IMR-90 (cell line): Measurements from ENCODE around the gene SLC35E4. TPM values are rescaled to one million over a fixed set of nuclear protein-coding genes. Genes with fewer than 3 reads are reported as not detected.
A peak's percentile ranks its signal among the peaks of the same experiment; 100 is the strongest.

Experiments used
- ATAC-seq: fragments of 200-7000 bp; cut with Tn5 transposase; 2 replicates; pipeline ENCODE4 v1.9.1; 2020; ENCODE audit warnings: low read depth, mild to moderate bottlenecking, moderate library complexity
- BruUV-seq: library from RNA; stranded (reverse); fragments of 400-500 nt; replicated peaks from 2 replicates; lab custom pipeline; 2021; lab: Mats Ljungman, UMichigan
- CTCF ChIA-PET: fragments of 300-600 bp; formaldehyde crosslinking; extraction: SDS; loops from one replicate; lab custom pipeline; 2021; ENCODE audit warnings: antibody characterized with exemption; lab: Yijun Ruan, JAX
- POLR2A ChIA-PET: fragments of 300-600 bp; sonication (Branson Sonifier 250); formaldehyde crosslinking; loops from one replicate; lab custom pipeline; 2022; ENCODE audit warnings: antibody characterized with exemption; ENCODE audit not compliant: unreplicated experiment; lab: Charles Lee
- DNase-seq: peaks from one replicate; pipeline ENCODE4 v3.0.0; 2013
- H2AFZ ChIP-seq: replicated peaks from 2 replicates; pipeline ENCODE3; 2013; ENCODE audit warnings: low read length, mild to moderate bottlenecking; ENCODE audit not compliant: poor library complexity
- H2AK5ac ChIP-seq: 2 replicates; pipeline ENCODE4 v1.6.1; 2013; ENCODE audit warnings: low read depth, low read length, inconsistent platforms
- H2AK9ac ChIP-seq: replicated peaks from 2 replicates; pipeline ENCODE3; 2013; ENCODE audit warnings: mild to moderate bottlenecking, low read depth, low read length, moderate library complexity; ENCODE audit not compliant: poor library complexity
- H2BK120ac ChIP-seq: 2 replicates; pipeline ENCODE4 v1.6.1; 2013; ENCODE audit warnings: low read depth, low read length, inconsistent platforms
- H2BK15ac ChIP-seq: 3 replicates; pipeline ENCODE4 v1.6.1; 2013; ENCODE audit warnings: low read depth, low read length, inconsistent platforms
- H2BK20ac ChIP-seq: 2 replicates; pipeline ENCODE4 v1.6.1; 2013; ENCODE audit warnings: low read depth, mild to moderate bottlenecking, inconsistent platforms, low read length, moderate library complexity
- H2BK5ac ChIP-seq: 2 replicates; pipeline ENCODE4 v1.6.1; 2013; ENCODE audit warnings: mild to moderate bottlenecking, low read depth, low read length, inconsistent platforms; ENCODE audit not compliant: poor library complexity, severe bottlenecking
- H3K14ac ChIP-seq: replicated peaks from 2 replicates; pipeline ENCODE4 v1.6.1; 2013; ENCODE audit warnings: low read depth, low read length, inconsistent platforms
- H3K18ac ChIP-seq: 2 replicates; pipeline ENCODE4 v1.6.1; 2013; ENCODE audit warnings: low read depth, low read length, control low read depth
- H3K23ac ChIP-seq: 2 replicates; pipeline ENCODE4 v1.6.1; 2013; ENCODE audit warnings: low read depth, low read length, inconsistent platforms
- H3K27ac ChIP-seq: 2 replicates; pipeline ENCODE4 v1.5.1; 2013; ENCODE audit warnings: mild to moderate bottlenecking, control low read depth, low read length; ENCODE audit not compliant: insufficient read depth
- H3K27me3 ChIP-seq: 2 replicates; pipeline ENCODE4 v1.6.1; 2013; ENCODE audit warnings: low read length; ENCODE audit not compliant: control insufficient read depth, insufficient read depth
- H3K36me3 ChIP-seq: 2 replicates; pipeline ENCODE4 v1.6.1; 2013; ENCODE audit warnings: low read length, mixed read lengths; ENCODE audit not compliant: control insufficient read depth, insufficient read depth
- H3K4ac ChIP-seq: 2 replicates; pipeline ENCODE4 v1.6.1; 2013; ENCODE audit warnings: low read depth, low read length, inconsistent platforms
- H3K4me1 ChIP-seq: 2 replicates; pipeline ENCODE4 v1.6.1; 2013; ENCODE audit warnings: low read length, mixed read lengths; ENCODE audit not compliant: control insufficient read depth, insufficient read depth
- H3K4me2 ChIP-seq: 2 replicates; pipeline ENCODE4 v1.6.1; 2013; ENCODE audit warnings: low read depth, mild to moderate bottlenecking, control low read depth, low read length, moderate library complexity
- H3K4me3 ChIP-seq: 2 replicates; pipeline ENCODE4 v1.5.1; 2013; ENCODE audit warnings: low read depth, mild to moderate bottlenecking, control low read depth, low read length, moderate library complexity; ENCODE audit not compliant: insufficient read depth
- H3K56ac ChIP-seq: 2 replicates; pipeline ENCODE4 v1.6.1; 2013; ENCODE audit warnings: low read length, inconsistent platforms; ENCODE audit not compliant: insufficient read depth; ENCODE audit errors: extremely low read depth
- H3K79me1 ChIP-seq, 2 experiments: 2 replicates each; pipeline ENCODE4 v1.6.1; 2013; ENCODE audit warnings: low read length in 2 of 2, inconsistent platforms in 1 of 2, low read depth in 1 of 2
- H3K9ac ChIP-seq: 2 replicates; pipeline ENCODE4 v1.6.1; 2013; ENCODE audit warnings: low read depth, low read length, control low read depth
- H3K9me1 ChIP-seq: 2 replicates; pipeline ENCODE4 v1.6.1; 2013; ENCODE audit warnings: low read length, inconsistent platforms; ENCODE audit not compliant: insufficient read depth
- H3K9me3 ChIP-seq: 2 replicates; pipeline ENCODE4 v1.6.1; 2013; ENCODE audit warnings: low read length; ENCODE audit not compliant: control insufficient read depth, insufficient read depth
- H4K20me1 ChIP-seq: 2 replicates; pipeline ENCODE4 v1.6.1; 2013; ENCODE audit warnings: low read length, inconsistent platforms; ENCODE audit not compliant: insufficient read depth
- H4K5ac ChIP-seq: 2 replicates; pipeline ENCODE4 v1.6.1; 2013; ENCODE audit warnings: mild to moderate bottlenecking, low read depth, low read length, control low read depth
- H4K8ac ChIP-seq, 2 experiments: 2 replicates each; pipeline ENCODE4 v1.6.1; 2013; ENCODE audit warnings: low read depth in 2 of 2, low read length in 2 of 2, control low read depth in 1 of 2, inconsistent platforms in 1 of 2
- H4K91ac ChIP-seq: 2 replicates; pipeline ENCODE4 v1.6.1; 2013; ENCODE audit warnings: low read depth, low read length, inconsistent platforms; ENCODE audit not compliant: insufficient read depth
- BHLHE40 ChIP-seq: fragments of 150-350 bp; IDR thresholded peaks from 2 replicates; pipeline ENCODE4 v1.6.1; 2016; ENCODE audit warnings: mild to moderate bottlenecking, low read depth, low read length
- CEBPB ChIP-seq: IDR thresholded peaks from 2 replicates; pipeline ENCODE4 v1.6.1; 2012; ENCODE audit warnings: low read depth, low read length, improper control_type of control experiment
- CHD1 ChIP-seq: IDR thresholded peaks from 2 replicates; pipeline ENCODE4 v1.6.1; 2012; ENCODE audit warnings: low read depth, low read length, improper control_type of control experiment
- MAFK ChIP-seq: IDR thresholded peaks from 2 replicates; pipeline ENCODE4 v1.6.1; 2012; ENCODE audit warnings: low read depth, low read length, improper control_type of control experiment
- MAZ ChIP-seq: IDR thresholded peaks from 2 replicates; pipeline ENCODE4 v1.6.1; 2012; ENCODE audit warnings: low read depth, mild to moderate bottlenecking, low read length, improper control_type of control experiment, moderate library complexity, borderline replicate concordance
- MXI1 ChIP-seq: IDR thresholded peaks from 2 replicates; pipeline ENCODE4 v1.6.1; 2012; ENCODE audit warnings: low read depth, mild to moderate bottlenecking, low read length, moderate library complexity, borderline replicate concordance
- NFE2L2 ChIP-seq: fragments of 150-350 bp; IDR thresholded peaks from 2 replicates; pipeline ENCODE4 v1.6.1; 2016; ENCODE audit warnings: low read depth, mild to moderate bottlenecking, low read length
- RAD21 ChIP-seq: IDR thresholded peaks from 2 replicates; pipeline ENCODE4 v1.6.1; 2012; ENCODE audit warnings: low read length, improper control_type of control experiment
- SMC3 ChIP-seq: fragments of 150-350 bp; IDR thresholded peaks from 2 replicates; pipeline ENCODE4 v1.6.1; 2016; ENCODE audit warnings: low read depth, mild to moderate bottlenecking, antibody characterized with exemption, low read length, moderate library complexity
- WGBS, 2 experiments: methylation state at CpG; one replicate each; pipeline versions ENCODE4 v1.1.5 to v1.1.7; 2013; ENCODE audit warnings: missing lambda C conversion rate in 2 of 2; ENCODE audit not compliant: insufficient read length in 1 of 2; ENCODE audit errors: extremely low coverage in 2 of 2; 5-methylcytosine and 5-hydroxymethylcytosine counted together
- dilution Hi-C: fragments of 300-500 bp; cut with HindIII; formaldehyde crosslinking; loops from one replicate; pipeline ENCODE4 v1.14.3; 2018; ENCODE audit warnings: low sequenced_read_pairs; ENCODE audit not compliant: unreplicated experiment
- in situ Hi-C: fragments of 300-500 bp; cut with MboI; formaldehyde crosslinking; loops from 3 replicates; pipeline ENCODE4 v1.14.3; 2019; ENCODE audit warnings: low sequenced_read_pairs, inconsistent platforms, mixed read lengths
- intact Hi-C: fragments of 100-400 bp; cut with micrococcal nuclease; formaldehyde crosslinking; loops from 2 replicates; pipeline ENCODE4 v1.10.0; 2022
- polyA plus RNA-seq, 3 experiments: library from polyadenylated mRNA; depleted of rRNA; stranded (reverse); fragments of >200 nt; gene quantifications; 2 replicates each; pipeline ENCODE4 v1.2.3, GENCODE V29; 2012; ENCODE audit warnings: low replicate concordance in 1 of 3
- total RNA-seq: library from RNA; depleted of rRNA; stranded (reverse); fragments of >200 nt; gene quantifications from 2 replicates; pipeline ENCODE4 v1.2.3, GENCODE V29; 2012
- TF ChIP-seq, protein P1 (sequence below): fragments of 150-350 bp; IDR thresholded peaks from 2 replicates; pipeline ENCODE4 v1.6.1; 2016; ENCODE audit warnings: low read depth, mild to moderate bottlenecking, low read length, moderate library complexity, borderline replicate concordance
- TF ChIP-seq, protein P2 (sequence below): conservative IDR thresholded peaks from 2 replicates; pipeline ENCODE4 v1.5.1; 2012; ENCODE audit warnings: mild to moderate bottlenecking, low read depth, low read length, improper control_type of control experiment

Gene SLC35E4
- total and polyA plus RNA-seq, 2 of the 4 experiments (the other 2 are of a cell fraction) = 5.7 to 6.8 TPM

DNA sequence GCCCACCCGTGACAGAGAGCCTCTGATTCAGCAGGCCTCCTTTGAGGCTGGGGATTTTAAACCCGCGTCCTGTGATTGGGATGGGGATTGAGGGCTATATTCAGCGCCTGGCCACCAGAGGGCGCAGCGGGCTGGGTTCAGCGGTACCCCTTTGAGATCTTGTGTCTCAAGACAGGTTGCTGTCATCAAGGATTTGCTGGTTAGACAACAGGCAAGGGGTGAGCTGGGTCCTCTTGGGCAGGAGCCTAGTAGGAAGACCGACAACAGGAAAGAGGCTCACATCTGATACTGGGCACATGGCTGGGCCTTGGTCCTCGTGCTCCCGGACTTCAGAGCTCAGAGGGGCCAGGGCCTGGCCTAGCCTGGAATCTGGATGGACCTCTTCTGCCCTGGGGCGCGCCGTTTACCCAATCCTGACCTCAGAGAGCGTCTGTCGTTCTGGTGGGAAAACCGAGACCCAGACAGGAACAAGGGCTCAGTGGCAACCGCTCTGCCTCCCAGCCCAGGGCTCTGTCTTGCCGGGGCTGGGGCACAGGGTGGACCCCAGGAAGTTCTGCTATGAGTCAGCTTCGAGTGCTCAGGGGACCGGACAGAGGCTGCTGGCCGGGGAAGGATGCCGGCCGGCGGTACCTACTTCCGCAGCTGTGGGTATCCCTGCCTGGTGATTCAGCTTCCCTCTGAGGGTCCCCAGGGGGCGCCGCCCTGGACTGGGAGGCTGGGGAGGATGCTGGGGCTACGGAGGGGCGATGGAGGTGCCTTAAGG, 929 bp upstream of the SLC35E4 start:
- H2BK20ac ChIP-seq = peak overlapping the region; percentile 31; the same call in 1 of the 2 replicates
- no peaks in the 10 kb centered on the region for H4K20me1 ChIP-seq
- no peak overlapping the region for H3K14ac ChIP-seq
- DNase-seq = peak; percentile 89
- H3K9me1 ChIP-seq = peaks cover 14% of the 10 kb centered on the region
- H2AK9ac ChIP-seq = peak overlapping the region; percentile 91
- ATAC-seq = peak; percentile 59
- peaks cover 21% of the 10 kb centered on the region for H3K4me1 ChIP-seq
- H2AK5ac ChIP-seq = peak overlapping the region; percentile 57; the same call in 1 of the 2 replicates
- H3K4me3 ChIP-seq = peak overlapping the region; percentile 20
- H3K27ac ChIP-seq = peak overlapping the region; percentile 48
- intact Hi-C loops (loop anchor here (1.0 kb wide), 2 partner anchors 121 to 286 kb away; no protein-coding TSS in a partner anchor), in situ Hi-C loops (loop anchor here (5.0 to 10.0 kb wide), 2 partner anchors 123 to 290 kb away; no protein-coding TSS in a partner anchor), dilution Hi-C loops (no loop called here)
- H2BK5ac ChIP-seq = peak overlapping the region; percentile 67
- H3K18ac ChIP-seq = 0 out of 2 replicates have a peak overlapping the region, but pooled peaks have one; percentile 1
- no peaks in the 10 kb centered on the region for H3K9me3 ChIP-seq
- 0 out of 2 replicates have a peak overlapping the region, but pooled peaks have one; percentile 5 for H3K9ac ChIP-seq
- peaks cover 20 to 22% of the 10 kb centered on the region in 2 experiments for H3K79me1 ChIP-seq
- H3K4ac ChIP-seq = peak overlapping the region; percentile 56
- no peak overlapping the region for H3K23ac ChIP-seq
- CTCF ChIA-PET = interaction anchor here (0.5 to 3.9 kb wide), 9 partner anchors 12 to 512 kb away, joined by 3 to 45 read pairs (median 3); partner anchors contain the start of gene OSBP2
- POLR2A ChIA-PET = interaction anchor here (1.6 kb wide), 1 partner anchor 120 kb away, joined by 7 read pairs; no protein-coding TSS in a partner anchor
- H2BK15ac ChIP-seq = peak overlapping the region; percentile 12; the same call in 1 of the 3 replicates
- no peak overlapping the region for H3K56ac ChIP-seq
- no TSS peak for BruUV-seq
- H4K91ac ChIP-seq = peak overlapping the region; percentile 45
- H4K8ac ChIP-seq = peak overlapping the region; percentile 46 to 81
- WGBS, 2 experiments = 13% methylated on average over 24 of the region's 29 CpGs; no CpG with 5 or more reads in 1 of the 2 experiments
- no peaks in the 10 kb centered on the region for H3K36me3 ChIP-seq
- H2AFZ ChIP-seq = peak overlapping the region; percentile 96
- peak overlapping the region; percentile 72 for H4K5ac ChIP-seq
- no peaks in the 10 kb centered on the region for H3K27me3 ChIP-seq
- peak; percentile 99 for TF ChIP-seq SMC3
- TF ChIP-seq MXI1 = no peak
- TF ChIP-seq, protein P1, sequence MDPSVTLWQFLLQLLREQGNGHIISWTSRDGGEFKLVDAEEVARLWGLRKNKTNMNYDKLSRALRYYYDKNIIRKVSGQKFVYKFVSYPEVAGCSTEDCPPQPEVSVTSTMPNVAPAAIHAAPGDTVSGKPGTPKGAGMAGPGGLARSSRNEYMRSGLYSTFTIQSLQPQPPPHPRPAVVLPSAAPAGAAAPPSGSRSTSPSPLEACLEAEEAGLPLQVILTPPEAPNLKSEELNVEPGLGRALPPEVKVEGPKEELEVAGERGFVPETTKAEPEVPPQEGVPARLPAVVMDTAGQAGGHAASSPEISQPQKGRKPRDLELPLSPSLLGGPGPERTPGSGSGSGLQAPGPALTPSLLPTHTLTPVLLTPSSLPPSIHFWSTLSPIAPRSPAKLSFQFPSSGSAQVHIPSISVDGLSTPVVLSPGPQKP = no peak
- TF ChIP-seq, protein P2, sequence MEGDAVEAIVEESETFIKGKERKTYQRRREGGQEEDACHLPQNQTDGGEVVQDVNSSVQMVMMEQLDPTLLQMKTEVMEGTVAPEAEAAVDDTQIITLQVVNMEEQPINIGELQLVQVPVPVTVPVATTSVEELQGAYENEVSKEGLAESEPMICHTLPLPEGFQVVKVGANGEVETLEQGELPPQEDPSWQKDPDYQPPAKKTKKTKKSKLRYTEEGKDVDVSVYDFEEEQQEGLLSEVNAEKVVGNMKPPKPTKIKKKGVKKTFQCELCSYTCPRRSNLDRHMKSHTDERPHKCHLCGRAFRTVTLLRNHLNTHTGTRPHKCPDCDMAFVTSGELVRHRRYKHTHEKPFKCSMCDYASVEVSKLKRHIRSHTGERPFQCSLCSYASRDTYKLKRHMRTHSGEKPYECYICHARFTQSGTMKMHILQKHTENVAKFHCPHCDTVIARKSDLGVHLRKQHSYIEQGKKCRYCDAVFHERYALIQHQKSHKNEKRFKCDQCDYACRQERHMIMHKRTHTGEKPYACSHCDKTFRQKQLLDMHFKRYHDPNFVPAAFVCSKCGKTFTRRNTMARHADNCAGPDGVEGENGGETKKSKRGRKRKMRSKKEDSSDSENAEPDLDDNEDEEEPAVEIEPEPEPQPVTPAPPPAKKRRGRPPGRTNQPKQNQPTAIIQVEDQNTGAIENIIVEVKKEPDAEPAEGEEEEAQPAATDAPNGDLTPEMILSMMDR = peak; percentile 97
- no peak for TF ChIP-seq CHD1
- no peak for TF ChIP-seq CEBPB
- TF ChIP-seq BHLHE40 = peak; percentile 40; the same call in 1 of the 2 replicates
- TF ChIP-seq MAZ = peak; percentile 52; the same call in 1 of the 2 replicates
- TF ChIP-seq RAD21 = peak; percentile 96
- TF ChIP-seq MAFK = no peak
- TF ChIP-seq NFE2L2 = no peak
- H2BK120ac ChIP-seq = peak overlapping the region; percentile 27; the same call in 1 of the 2 replicates
- peak overlapping the region; percentile 76 for H3K4me2 ChIP-seq
